GM19240 (cell line): Measurements from ENCODE around the gene ANKIB1.

Source experiments
- DNase-seq: peaks from one replicate; pipeline ENCODE4 v3.0.0; 2011; ENCODE audit warnings: low spot score; ENCODE audit not compliant: insufficient read length

The ANKIB1 gene

GRCh38 chr7:92266415-92267241 lies 20.9 kb downstream of the ANKIB1 start:
- no peak for DNase-seq

GRCh38 chr7:92268921-92269320 lies 23.1 kb downstream of the ANKIB1 start:
- DNase-seq, result no peak

- DNase-seq, result no peak
These were observed 29.6 kb downstream of the ANKIB1 start for GRCh38 chr7:92275327-92275726.

- no peak for DNase-seq
These were observed 30.7 kb downstream of the ANKIB1 start for GRCh38 chr7:92276460-92276864.

- no peak for DNase-seq
These were observed 33.7 kb downstream of the ANKIB1 start for GRCh38 chr7:92279396-92280031.

- no peak for DNase-seq
These were observed 35.3 kb downstream of the ANKIB1 start for GRCh38 chr7:92281031-92281430.

GRCh38 chr7:92282221-92282814 lies 36.5 kb downstream of the ANKIB1 start:
- no peak for DNase-seq

GRCh38 chr7:92282930-92283329 lies 37.2 kb downstream of the ANKIB1 start:
- no peak for DNase-seq

GRCh38 chr7:92289321-92289720 lies 43.5 kb downstream of the ANKIB1 start:
- DNase-seq, result no peak

GRCh38 chr7:92292981-92293380 lies 47.2 kb downstream of the ANKIB1 start:
- DNase-seq, result no peak

GRCh38 chr7:92293896-92294590 lies 48.3 kb downstream of the ANKIB1 start:
- no peak for DNase-seq

GRCh38 chr7:92295391-92295790 lies 49.6 kb downstream of the ANKIB1 start:
- DNase-seq, result no peak

GRCh38 chr7:92296235-92296634 lies 50.5 kb downstream of the ANKIB1 start:
- no peak for DNase-seq

GRCh38 chr7:92296880-92297445 lies 51.2 kb downstream of the ANKIB1 start:
- no peak for DNase-seq

GRCh38 chr7:92297736-92298135 lies 52.0 kb downstream of the ANKIB1 start:
- DNase-seq, result no peak

GRCh38 chr7:92303761-92304160 lies 58.0 kb downstream of the ANKIB1 start:
- no peak for DNase-seq

- no peak for DNase-seq
These were observed 58.7 kb downstream of the ANKIB1 start for GRCh38 chr7:92304406-92304893.

GRCh38 chr7:92306153-92306552 lies 60.4 kb downstream of the ANKIB1 start:
- no peak for DNase-seq

GRCh38 chr7:92313055-92313454 lies 67.3 kb downstream of the ANKIB1 start:
- no peak for DNase-seq

GRCh38 chr7:92319243-92319642 lies 73.5 kb downstream of the ANKIB1 start:
- DNase-seq, result no peak

GRCh38 chr7:92325173-92325572 lies 79.4 kb downstream of the ANKIB1 start:
- no peak for DNase-seq
